ENCODE data around the gene FAM149A. TPM values are rescaled to one million over a fixed set of nuclear protein-coding genes. Genes with fewer than 3 reads are reported as not detected.

Gene FAM149A
- total RNA-seq, 1 donor from 2014 or later: 20.0 TPM

GRCh38 chr4:186105647-186106321 is 1.3 kb downstream of the FAM149A start:
- DNase-seq (ENCODE audit: low spot score): no peak

GRCh38 chr4:186107947-186108346 is 3.4 kb downstream of the FAM149A start:
- DNase-seq (ENCODE audit: low spot score): no peak

GRCh38 chr4:186108391-186108790 is 3.9 kb downstream of the FAM149A start:
- DNase-seq (ENCODE audit: low spot score): no peak

GRCh38 chr4:186109245-186109644 is 4.7 kb downstream of the FAM149A start:
- no peak for DNase-seq (ENCODE audit: low spot score)

GRCh38 chr4:186116697-186117096 is 12.2 kb downstream of the FAM149A start:
- no peak for DNase-seq (ENCODE audit: low spot score)

GRCh38 chr4:186118582-186118981 is 14.1 kb downstream of the FAM149A start:
- no peak for DNase-seq (ENCODE audit: low spot score)

GRCh38 chr4:186121057-186121456 is 16.6 kb downstream of the FAM149A start:
- no peak for DNase-seq (ENCODE audit: low spot score)

DNA sequence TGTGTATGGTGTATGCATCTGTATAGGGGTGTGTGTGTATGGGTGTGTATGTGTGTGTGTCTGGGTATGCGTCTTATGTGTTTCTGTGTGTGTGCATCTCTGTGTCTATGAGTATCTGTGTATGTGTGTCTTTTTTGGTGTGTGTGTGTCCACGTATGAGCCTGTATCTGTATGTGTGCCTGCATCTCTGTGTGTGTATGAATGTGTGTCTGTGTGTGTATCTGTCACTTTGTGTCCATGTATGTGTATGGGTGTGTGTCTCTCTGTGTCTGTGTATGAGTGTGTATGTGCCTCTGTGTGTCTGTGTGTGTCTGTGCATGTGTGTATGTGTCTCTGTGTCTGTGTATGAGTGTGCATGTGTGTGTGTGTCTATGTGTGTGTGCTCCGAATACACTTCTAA is 24.3 kb downstream of the FAM149A start:
- no peak for DNase-seq (ENCODE audit: low spot score)

DNA sequence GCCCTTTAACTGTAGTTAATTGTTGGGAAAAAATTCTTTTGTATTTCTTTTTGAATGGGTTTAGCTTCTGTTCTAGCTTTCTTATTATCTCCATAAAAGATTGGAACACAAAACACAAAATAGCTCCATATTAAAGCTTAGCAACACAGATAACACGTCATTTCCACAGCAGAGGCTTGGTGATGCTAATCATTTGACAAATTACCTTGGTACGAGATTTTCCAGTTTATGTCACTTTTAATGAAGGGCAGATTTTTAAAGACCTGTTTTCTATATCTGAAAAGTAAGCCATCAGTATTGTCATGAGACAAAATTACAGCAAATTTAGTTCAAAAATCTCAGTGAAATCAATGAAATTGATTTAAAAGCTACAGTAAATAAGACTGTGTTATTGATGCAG is 27.4 kb downstream of the FAM149A start:
- no peak for DNase-seq (ENCODE audit: low spot score)

- DNase-seq (ENCODE audit: low spot score): peak; percentile 57
Observed at GRCh38 chr4:186132577-186133242, 28.2 kb downstream of the FAM149A start.

GRCh38 chr4:186134257-186134656 is 29.8 kb downstream of the FAM149A start:
- DNase-seq (ENCODE audit: low spot score): peak; percentile 49

DNA sequence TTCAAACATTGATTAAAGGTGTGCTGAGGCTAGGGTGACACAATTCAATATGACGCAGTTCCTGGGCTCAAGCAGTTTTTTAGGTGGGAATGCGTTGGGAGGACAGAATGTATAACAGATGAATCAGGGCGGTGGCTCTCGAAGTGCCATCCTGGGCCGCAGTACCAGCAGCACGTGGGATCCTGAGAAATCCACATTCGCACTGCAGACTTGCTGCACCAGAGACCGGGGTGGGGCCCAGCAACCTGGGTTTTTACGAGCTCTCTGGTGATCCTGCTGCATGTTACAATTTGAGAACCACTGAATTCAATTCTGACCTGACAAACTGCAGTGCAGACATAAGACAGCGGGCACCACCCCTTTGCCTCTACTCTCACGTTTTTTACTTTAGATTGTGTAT is 30.4 kb downstream of the FAM149A start:
- no peak for DNase-seq (ENCODE audit: low spot score)

DNA sequence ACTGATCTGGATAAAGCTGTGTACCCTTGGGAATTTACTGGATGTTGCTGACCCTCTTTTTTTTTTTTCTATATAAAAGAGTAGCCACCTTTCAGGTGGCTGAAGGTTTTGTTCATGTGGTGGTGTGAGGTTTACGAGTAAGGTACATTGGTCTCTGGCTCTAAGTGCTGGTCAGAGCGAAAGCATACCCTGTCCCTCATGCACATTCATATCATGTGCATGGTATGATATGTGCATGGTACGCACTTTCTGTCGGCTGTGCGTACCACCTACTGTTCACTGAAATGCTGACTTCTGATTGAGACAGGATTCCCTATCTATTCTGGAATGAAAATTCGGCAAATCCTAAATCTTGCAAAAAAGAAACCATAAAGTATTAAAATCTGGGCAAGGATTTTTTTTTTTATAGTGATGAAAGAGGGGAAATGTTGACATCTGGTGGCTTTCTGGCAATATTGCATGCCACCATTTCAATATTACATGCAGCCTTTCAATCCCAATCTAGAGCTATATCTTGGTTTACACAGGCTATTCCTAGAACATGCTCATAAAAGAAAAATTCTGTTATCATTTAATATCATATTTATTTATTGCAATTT is 32.8 kb downstream of the FAM149A start:
- DNase-seq (ENCODE audit: low spot score): peak; percentile 45

- peak; percentile 66 for DNase-seq (ENCODE audit: low spot score)
Observed at GRCh38 chr4:186144198-186144945, 39.9 kb downstream of the FAM149A start.

DNA sequence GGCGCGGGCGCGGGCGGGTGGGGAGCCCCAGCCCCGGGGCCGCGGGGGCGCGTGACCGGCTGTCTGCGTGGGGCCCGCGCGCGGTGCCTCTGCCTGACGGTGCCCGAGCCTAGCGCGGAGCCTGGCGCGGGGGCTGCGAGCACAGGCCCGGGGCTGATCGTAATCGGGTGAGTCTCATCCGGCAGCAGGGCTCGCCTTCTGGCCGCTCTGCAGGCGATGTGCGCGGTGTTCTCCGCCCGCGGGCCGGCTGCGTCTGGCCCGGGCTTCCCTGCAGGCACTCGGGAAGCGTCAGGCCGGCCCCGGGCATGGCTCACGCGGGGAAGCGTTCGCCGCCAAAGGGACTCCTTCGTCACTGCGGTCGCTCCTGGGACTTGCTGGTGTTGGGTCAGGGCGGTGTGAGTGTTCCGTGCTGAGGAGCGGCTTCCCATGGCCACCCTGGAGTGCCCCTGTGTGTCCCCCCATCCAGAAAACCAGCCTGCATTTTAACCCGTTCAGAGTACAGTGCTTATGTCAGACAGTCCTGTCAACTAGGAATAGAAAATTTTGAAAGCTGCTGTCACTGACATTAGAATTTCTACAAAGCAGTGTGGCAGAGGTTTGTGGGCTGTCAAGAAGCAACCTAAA is 40.6 kb downstream of the FAM149A start:
- peak; percentile 70 for DNase-seq (ENCODE audit: low spot score)

DNA sequence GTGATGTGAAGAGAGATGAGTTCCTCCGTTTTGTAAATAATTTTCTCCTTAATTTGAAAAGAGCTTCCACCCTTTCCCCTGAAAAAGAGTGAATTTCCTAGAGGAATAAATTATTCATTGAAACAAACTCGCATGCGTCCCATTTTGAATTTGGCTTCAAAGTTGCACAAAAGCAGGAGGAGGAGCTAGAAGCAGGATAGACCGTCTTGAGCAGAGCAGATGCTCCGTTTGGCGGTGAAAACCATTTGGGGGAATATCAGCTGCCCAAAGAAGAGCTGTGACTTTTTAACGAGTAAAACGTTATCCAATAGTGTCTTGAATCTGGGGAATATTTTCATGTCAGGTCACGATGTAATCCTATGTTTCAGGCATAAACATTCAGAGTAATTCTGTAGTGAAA is 42.0 kb downstream of the FAM149A start:
- DNase-seq (ENCODE audit: low spot score): no peak

GRCh38 chr4:186148336-186148975 is 44.0 kb downstream of the FAM149A start:
- DNase-seq (ENCODE audit: low spot score): no peak

- DNase-seq (ENCODE audit: low spot score): peak; percentile 39
Observed at GRCh38 chr4:186149872-186150271, 45.4 kb downstream of the FAM149A start.

DNA sequence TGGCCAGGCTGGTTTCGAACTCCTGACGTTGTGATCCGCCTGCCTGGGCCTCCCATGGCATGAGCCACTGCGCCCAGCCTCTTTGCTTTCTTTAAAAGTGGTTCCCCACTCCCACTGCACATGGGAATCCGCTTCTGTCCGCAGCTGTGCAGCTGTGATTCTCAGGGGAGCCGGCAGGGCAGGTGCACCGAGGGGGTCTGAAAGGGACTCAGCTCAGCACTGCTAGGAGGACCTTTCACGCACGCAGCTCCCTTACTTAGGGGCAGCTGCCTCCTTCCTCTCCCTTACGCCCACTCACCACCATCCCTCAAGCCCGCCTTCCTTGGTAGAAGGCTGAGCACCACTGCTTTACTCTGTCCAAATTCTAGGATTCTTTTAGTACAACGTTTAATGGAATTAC is 46.4 kb downstream of the FAM149A start:
- no peak for DNase-seq (ENCODE audit: low spot score)

DNA sequence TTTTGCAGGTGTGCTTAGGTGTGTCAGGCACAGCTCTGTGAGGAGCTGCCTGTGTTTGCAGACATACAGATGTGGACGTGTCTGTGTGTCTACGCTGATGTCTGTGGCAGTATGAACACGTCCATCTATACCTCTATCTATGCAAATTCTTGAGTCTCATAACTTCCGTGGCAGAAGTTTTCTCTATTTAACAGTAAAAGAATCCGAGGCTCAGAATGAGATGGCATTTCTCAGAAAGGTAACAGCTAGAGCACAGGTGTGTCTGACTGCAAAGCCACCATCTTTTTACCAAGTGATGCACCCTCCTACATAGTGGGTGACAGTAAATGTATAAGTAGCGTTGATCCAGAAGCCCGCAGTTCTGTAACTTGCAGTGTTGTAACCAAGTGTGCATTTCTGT is 47.0 kb downstream of the FAM149A start:
- no peak for DNase-seq (ENCODE audit: low spot score)
